Measurements from ENCODE around the gene TMEM126A.

The TMEM126A gene

GRCh38 chr11:85695546-85695945, 47.8 kb downstream of the TMEM126A start:
- no peak for DNase-seq (ENCODE audit: low read depth)

- DNase-seq (ENCODE audit: low read depth), result no peak
These were observed 50.0 kb downstream of the TMEM126A start for GRCh38 chr11:85697747-85698146.

DNA sequence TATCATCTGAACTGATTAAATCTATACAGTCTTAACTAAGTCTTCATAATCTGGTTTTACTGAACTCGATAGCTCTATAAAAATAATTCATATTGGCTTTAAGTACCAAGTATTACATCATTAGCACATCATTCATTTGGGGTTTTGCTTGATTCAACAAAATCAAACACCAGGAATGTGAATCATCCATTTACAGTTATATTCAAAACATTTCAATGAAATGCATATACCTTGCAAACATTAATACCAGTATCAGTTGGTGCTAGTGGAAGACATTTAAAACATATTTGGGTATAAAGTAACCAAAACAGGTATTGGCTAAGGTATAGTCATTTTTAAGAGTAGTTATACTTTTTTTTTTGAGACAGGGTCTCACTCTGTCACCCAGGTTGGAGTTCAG, 50.4 kb downstream of the TMEM126A start:
- no peak for DNase-seq (ENCODE audit: low read depth)

GRCh38 chr11:85699957-85700741, 52.4 kb downstream of the TMEM126A start:
- no peak for DNase-seq (ENCODE audit: low read depth)

DNA sequence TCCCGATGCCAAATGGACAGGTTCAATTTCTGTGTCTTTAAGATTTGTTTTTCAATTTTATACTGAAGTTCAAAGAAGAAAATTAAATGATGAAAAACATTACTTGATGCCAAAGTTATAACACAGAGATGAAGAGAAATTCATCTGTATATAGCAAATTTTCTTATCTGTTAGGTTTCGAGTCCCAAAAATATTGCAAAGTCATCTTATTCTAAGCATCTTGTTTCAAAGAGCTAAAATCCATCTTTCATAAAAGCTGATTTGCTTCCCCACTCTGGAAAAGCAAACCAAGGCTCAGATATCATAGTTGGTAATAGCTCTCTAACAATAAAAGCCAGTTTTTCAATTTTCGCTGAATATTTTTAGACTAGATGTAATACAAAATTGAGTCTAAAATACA, 57.2 kb downstream of the TMEM126A start:
- DNase-seq (ENCODE audit: low read depth), result no peak

GRCh38 chr11:85705800-85706199, 58.0 kb downstream of the TMEM126A start:
- no peak for DNase-seq (ENCODE audit: low read depth)
